Tibial nerve (tissue), 4 donors: Measurements from ENCODE around the gene DIP2C. TPM values are rescaled to one million over a fixed set of nuclear protein-coding genes. Genes with fewer than 3 reads are reported as not detected.

Experiments
- DNase-seq, 2 donors: peaks; one replicate each; pipeline ENCODE4 v3.0.0-alpha.2; 2019; ENCODE audit warnings: low spot score in 2 of 2
- H3K27ac ChIP-seq, 4 donors: fragments of 200-600 bp; sonication (generic) in 3 of 4; one replicate each; pipeline ENCODE4 v1.5.1; 2017 to 2019; ENCODE audit warnings: mild to moderate bottlenecking in 1 of 4
- H3K27me3 ChIP-seq, 2 donors: fragments of 200-600 bp; sonication (generic) in 1 of 2; one replicate each; pipeline versions ENCODE4 v1.5.1 to v1.6.0; 2017 to 2019
- H3K36me3 ChIP-seq, 3 donors: fragments of 200-600 bp; sonication (generic); one replicate each; pipeline ENCODE4 v1.5.1; 2018 to 2019
- H3K4me1 ChIP-seq, 4 donors: fragments of 200-600 bp; sonication (generic) in 3 of 4; one replicate each; pipeline ENCODE4 v1.5.1; 2017 to 2019
- H3K4me3 ChIP-seq, 4 donors: fragments of 200-600 bp; sonication (generic) in 3 of 4; one replicate each; pipeline ENCODE4 v1.5.1; 2017 to 2019; ENCODE audit warnings: mild to moderate bottlenecking in 1 of 4, moderate library complexity in 1 of 4
- H3K9me3 ChIP-seq, 4 donors: fragments of 200-600 bp; sonication (generic) in 3 of 4; one replicate each; pipeline ENCODE4 v1.5.1; 2017 to 2019
- EP300 ChIP-seq, 2 donors: sonication (generic); formaldehyde crosslinking; IDR thresholded peaks; one replicate each; pipeline ENCODE4 v1.6.1; 2017; ENCODE audit warnings: antibody characterized with exemption in 2 of 2, mild to moderate bottlenecking in 1 of 2
- POLR2A ChIP-seq, 2 donors: fragments of 450-650 bp; IDR thresholded peaks; one replicate each; pipeline ENCODE4 v1.6.1; 2017; ENCODE audit warnings: antibody characterized with exemption in 2 of 2, mild to moderate bottlenecking in 2 of 2, moderate library complexity in 2 of 2
- WGBS, 2 donors: methylation state at CpG; one replicate each; pipeline ENCODE4 v1.1.5; 2018; 5-methylcytosine and 5-hydroxymethylcytosine counted together
- total RNA-seq, 4 donors: library from RNA; depleted of rRNA; stranded (reverse); fragments of >200 nt; gene quantifications; one replicate each; pipeline ENCODE4 v1.1.0, GENCODE V29; 2016
- TF ChIP-seq, protein P1 (sequence below), 5 experiments: fragments of 200-600 bp in 3 of 5; fragments of 450-650 bp in 2 of 5; sonication (generic) in 3 of 5; IDR thresholded peaks; one replicate each; pipeline ENCODE4 v1.5.1; 2016 to 2019; ENCODE audit warnings: antibody characterized with exemption in 5 of 5, mild to moderate bottlenecking in 3 of 5, moderate library complexity in 2 of 5

DIP2C gene
- total RNA-seq, 4 donors from 2014 or later: 31.4 to 46.5 (median 36.0) TPM

DNA sequence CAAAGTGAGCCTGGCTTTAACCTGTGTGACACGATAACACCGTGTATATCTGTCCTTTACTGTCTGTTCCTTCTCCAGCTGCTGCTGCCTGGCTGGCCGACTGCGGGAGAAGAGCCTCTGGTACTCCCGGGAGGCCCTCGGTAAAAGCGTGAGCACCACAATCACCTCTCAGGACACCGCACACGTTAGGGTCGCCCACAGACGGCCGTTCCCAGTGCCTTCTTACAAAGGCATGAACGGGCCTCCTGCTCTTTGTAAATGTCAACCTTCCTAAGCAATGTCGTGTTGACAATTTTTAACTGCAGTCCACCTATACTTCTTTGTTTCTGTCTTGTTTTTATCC is 177.6 kb downstream of the DIP2C start:
- Histone ChIP-seq H3K9me3 (no peaks in the 10 kb centered on the region), H3K27me3 (no peaks in the 10 kb centered on the region), H3K4me3 (no peak overlapping the region), H3K27ac (peak overlapping the region in 3 of 4 donors; percentile 19 to 84 (median 50)), H3K36me3 (peaks cover 0 to 4% (median 0%) of the 10 kb centered on the region in 3 donors), H3K4me1 (peaks cover 0 to 32% (median 4%) of the 10 kb centered on the region in 4 donors)
- 73 to 79% methylated on average over 12 to 14 of the region's 14 CpGs for WGBS, 2 donors
- TF ChIP-seq POLR2A (IDR thresholded peaks at IDR 0.05) (no peak), EP300 (IDR thresholded peaks at IDR 0.05) (no peak)
- TF ChIP-seq, protein P1, sequence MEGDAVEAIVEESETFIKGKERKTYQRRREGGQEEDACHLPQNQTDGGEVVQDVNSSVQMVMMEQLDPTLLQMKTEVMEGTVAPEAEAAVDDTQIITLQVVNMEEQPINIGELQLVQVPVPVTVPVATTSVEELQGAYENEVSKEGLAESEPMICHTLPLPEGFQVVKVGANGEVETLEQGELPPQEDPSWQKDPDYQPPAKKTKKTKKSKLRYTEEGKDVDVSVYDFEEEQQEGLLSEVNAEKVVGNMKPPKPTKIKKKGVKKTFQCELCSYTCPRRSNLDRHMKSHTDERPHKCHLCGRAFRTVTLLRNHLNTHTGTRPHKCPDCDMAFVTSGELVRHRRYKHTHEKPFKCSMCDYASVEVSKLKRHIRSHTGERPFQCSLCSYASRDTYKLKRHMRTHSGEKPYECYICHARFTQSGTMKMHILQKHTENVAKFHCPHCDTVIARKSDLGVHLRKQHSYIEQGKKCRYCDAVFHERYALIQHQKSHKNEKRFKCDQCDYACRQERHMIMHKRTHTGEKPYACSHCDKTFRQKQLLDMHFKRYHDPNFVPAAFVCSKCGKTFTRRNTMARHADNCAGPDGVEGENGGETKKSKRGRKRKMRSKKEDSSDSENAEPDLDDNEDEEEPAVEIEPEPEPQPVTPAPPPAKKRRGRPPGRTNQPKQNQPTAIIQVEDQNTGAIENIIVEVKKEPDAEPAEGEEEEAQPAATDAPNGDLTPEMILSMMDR (IDR thresholded peaks at IDR 0.05): no peak
- DNase-seq: no peak

DNA sequence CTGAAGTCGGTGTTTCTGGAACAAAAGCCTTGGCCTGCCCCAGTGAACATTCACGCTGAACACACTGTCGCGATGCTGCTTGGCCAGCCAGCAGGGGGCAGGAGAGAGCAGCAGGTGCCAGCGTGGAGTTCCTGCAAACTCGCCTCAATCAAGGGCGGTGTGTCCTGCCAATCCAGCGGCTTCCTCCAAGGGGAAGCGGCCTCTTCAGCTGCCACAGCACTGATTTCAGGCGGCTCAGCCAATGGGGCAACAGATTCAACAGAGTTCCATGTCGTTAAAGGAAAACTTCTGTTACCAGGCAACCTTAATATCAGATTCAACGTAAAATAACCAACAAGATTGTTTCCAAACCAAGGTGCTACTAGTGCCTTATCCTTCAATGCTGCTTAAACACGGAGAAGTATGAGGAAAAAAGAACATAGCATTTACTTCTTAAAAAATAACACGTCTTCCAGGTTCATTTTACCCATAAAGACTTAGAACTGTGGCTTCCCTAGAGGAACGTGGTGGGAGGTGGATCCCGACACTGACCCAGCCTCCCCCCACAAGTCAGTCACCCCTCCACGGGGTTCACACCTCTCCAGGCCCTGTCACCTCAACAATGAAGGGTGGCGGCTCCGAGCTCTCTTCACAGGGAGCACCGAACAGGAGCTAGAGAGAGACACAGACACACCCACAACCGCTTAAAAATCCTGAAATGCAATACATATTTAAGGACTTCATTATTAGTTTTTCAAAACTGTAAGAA is 178.2 kb downstream of the DIP2C start:
- 29 to 33% methylated on average over 21 of the region's 21 CpGs for WGBS, 2 donors
- H3K27me3 ChIP-seq: no peaks in the 10 kb centered on the region
- peaks cover 0 to 32% (median 4%) of the 10 kb centered on the region in 4 donors for H3K4me1 ChIP-seq
- H3K27ac ChIP-seq: peak overlapping the region in 3 of 4 donors; percentile 19 to 84 (median 50)
- peaks cover 0 to 6% (median 0%) of the 10 kb centered on the region in 3 donors for H3K36me3 ChIP-seq
- TF ChIP-seq EP300 (IDR thresholded peaks at IDR 0.05) (peak; percentile 22 to 84), POLR2A (IDR thresholded peaks at IDR 0.05) (no peak)
- TF ChIP-seq, protein P1 (IDR thresholded peaks at IDR 0.05): peak; percentile 92 to 97 (median 94)
- peak; percentile 82 to 90 for DNase-seq
- no peaks in the 10 kb centered on the region for H3K9me3 ChIP-seq
- no peak overlapping the region for H3K4me3 ChIP-seq

DNA sequence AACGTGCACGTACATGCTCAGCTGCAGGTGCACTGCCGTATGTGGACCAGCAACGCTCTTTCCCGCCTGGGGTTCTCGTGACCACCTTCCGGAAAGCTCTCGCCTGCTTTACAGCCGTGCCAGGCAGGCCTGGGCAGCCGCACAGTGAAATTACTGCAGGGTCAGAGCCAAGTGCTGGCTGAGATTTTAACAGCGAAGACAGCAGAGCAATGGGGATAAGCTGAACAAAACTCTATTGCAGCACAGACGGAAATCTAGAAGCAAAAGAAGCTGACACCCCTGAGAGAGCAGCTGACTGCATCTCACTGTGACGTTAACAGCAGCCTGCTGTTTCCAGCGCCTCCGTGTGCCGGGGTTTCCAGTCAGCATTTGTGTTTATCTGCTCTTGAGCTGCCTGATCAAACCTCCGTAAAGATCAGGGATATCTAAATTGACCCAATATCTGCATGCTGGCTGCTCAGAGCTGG is 179.0 kb downstream of the DIP2C start:
- peaks cover 0 to 32% (median 4%) of the 10 kb centered on the region in 4 donors for H3K4me1 ChIP-seq
- peaks cover 0 to 6% (median 0%) of the 10 kb centered on the region in 3 donors for H3K36me3 ChIP-seq
- no peaks in the 10 kb centered on the region for H3K9me3 ChIP-seq
- 57 to 72% methylated on average over 17 of the region's 17 CpGs for WGBS, 2 donors
- H3K27me3 ChIP-seq: no peaks in the 10 kb centered on the region
- H3K4me3 ChIP-seq: no peak overlapping the region
- H3K27ac ChIP-seq: peak overlapping the region in 2 of 4 donors; percentile 8 to 84
- TF ChIP-seq EP300 (IDR thresholded peaks at IDR 0.05): no peak
- TF ChIP-seq, protein P1 (IDR thresholded peaks at IDR 0.05): no peak
- TF ChIP-seq POLR2A (IDR thresholded peaks at IDR 0.05): no peak
- no peak for DNase-seq

DNA sequence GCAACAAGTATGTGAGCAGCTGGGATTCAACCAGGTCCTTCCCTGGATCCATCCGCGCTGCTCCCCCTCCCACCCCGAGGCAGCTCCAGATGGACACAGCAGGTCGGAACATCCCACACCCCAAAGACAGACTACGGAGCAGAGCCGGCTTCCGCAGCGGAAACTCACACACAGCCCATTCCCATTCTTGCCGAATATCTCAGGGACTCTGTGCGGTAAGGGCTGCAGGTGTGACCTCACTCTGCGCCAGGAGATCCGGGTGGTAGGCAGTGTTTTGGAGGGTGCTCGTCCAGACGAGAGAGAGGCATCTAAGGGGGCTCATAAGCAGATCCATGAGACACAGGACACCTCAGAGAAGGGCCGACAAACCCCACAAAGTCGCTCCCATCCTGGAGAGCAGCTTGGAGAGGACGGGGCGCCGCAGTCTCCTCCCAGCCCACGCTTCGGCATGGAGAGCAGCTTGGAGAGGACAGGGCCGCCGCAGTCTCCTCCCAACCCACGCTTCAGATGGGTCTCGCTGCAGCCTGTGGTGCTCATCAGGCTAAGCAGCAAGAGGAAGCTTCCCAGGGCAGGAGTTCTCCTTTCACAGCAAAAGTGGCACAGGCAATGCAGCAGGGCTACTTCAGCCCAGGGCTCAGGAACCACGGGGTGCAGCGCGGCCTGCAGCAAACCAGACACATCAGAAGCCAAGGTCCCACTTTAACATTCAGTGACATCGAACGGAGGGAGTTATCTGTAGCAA is 179.9 kb downstream of the DIP2C start:
- Histone ChIP-seq H3K36me3 (peaks cover 0 to 6% (median 0%) of the 10 kb centered on the region in 3 donors), H3K27ac (peak overlapping the region in 1 of 4 donors; percentile 84), H3K9me3 (no peaks in the 10 kb centered on the region), H3K4me1 (peaks cover 0 to 27% (median 4%) of the 10 kb centered on the region in 4 donors), H3K4me3 (no peak overlapping the region), H3K27me3 (no peaks in the 10 kb centered on the region)
- no peak for TF ChIP-seq POLR2A (IDR thresholded peaks at IDR 0.05)
- TF ChIP-seq, protein P1 (IDR thresholded peaks at IDR 0.05): no peak
- TF ChIP-seq EP300 (IDR thresholded peaks at IDR 0.05): no peak
- no peak for DNase-seq
- 93 to 94% methylated on average over 20 to 30 of the region's 30 CpGs for WGBS, 2 donors
